GM21529 (cell line): Measurements from ENCODE around the gene GPRC5D.

Source experiments
- ATAC-seq: cut with Tn5 transposase; IDR thresholded peaks from one replicate; pipeline ENCODE4 v1.9.1; 2021; ENCODE audit not compliant: unreplicated experiment

GPRC5D gene

GRCh38 chr12:12979731-12980259, 27.8 kb upstream of the GPRC5D start:
- ATAC-seq, result no peak

DNA sequence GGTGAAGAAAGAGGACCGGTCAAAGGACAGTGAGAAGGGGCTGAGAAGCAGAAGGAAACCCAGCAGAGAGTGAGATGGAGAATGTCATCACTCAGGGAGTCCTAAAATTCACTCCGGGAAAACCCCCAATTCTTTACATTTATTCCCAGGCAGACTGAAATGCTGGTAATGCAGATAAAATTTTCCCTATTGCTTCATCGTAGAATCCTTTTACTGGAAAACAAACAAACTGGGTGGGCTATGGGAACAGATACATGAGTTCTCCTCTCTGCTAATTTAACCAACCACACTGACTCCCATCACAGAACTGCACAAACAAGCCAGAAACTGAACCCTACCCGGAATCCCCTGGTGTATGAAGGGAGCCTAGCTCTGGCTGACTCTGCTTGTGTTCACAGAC, 27.2 kb upstream of the GPRC5D start:
- no peak for ATAC-seq

- ATAC-seq, result no peak
Measured at GRCh38 chr12:12977231-12977630, 25.3 kb upstream of the GPRC5D start.

DNA sequence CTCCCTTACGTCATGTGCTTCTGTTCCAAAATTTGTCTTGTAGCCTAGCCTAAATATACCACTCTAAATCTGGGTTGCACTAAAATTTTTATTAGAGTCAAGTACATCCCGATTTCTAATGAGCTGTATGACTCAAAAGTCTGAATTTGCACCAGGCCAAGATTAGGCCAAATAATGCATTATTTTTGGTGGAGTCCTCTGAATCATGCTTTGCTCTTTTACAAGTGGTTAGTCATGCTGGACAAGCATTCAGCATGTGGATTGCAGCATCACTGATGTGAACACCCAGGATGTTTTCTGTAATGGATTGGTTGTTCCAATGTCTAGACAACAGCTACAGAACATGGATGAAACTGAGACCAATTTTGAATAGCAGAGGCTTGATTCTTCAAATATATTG, 24.4 kb upstream of the GPRC5D start:
- ATAC-seq, result no peak

DNA sequence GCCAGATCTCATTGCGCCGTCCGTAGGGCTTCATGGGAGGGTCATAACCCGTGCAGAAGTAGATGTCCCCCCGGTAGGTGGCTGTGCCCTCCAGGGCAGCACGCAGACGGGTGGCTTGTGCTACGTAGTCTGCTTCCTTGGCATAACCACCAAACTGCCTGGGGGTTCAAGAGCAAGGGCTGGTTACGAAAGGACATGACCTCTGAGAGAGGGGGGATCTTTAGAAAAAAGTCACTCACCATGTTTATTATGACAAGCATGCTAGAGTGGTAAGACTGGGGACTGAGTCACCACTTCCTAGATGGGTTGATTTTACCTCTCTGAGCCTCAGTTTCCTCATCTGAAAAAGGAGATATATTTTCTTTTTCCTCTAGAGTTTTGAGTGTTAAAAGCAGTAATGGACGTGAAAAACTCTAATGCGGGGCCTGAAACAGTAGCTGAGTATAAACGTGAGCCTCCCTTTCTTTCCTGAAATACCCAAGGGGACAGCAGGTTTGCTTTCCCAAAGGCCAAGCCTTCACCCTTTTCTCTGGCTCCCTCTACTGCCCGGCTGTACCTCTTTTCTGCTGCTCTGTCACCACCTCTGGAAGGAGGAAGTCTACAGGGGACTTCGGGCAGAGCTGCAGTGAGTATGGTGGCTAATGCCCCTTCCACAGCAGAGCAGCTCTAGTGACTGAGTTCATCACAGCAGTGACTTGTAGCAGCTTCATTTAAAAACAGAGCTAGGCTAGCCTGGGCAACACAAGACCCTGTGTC, 23.5 kb upstream of the GPRC5D start:
- no peak for ATAC-seq

GRCh38 chr12:12974211-12974610, 22.2 kb upstream of the GPRC5D start:
- ATAC-seq, result no peak

GRCh38 chr12:12973019-12973418, 21.0 kb upstream of the GPRC5D start:
- no peak for ATAC-seq

DNA sequence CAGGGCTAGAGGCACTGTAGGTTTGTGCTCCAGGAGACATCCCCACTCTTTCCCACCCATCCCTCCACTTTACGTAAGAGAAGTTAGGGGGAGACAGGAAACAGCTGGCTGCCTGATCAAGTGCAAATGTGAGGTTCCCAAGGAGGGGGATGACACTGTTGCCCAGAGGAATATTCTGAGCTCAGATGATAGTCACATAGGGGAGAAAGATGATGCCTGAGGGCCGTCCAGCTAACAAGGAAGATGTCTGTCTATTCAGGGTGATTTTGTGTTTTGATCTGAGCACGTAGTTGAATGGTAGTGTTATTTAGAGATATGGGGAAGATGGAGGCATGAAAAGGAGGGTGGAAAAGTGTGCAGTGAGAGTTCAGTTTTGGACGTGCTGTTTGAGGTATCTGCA, 13.9 kb upstream of the GPRC5D start:
- ATAC-seq, result no peak

DNA sequence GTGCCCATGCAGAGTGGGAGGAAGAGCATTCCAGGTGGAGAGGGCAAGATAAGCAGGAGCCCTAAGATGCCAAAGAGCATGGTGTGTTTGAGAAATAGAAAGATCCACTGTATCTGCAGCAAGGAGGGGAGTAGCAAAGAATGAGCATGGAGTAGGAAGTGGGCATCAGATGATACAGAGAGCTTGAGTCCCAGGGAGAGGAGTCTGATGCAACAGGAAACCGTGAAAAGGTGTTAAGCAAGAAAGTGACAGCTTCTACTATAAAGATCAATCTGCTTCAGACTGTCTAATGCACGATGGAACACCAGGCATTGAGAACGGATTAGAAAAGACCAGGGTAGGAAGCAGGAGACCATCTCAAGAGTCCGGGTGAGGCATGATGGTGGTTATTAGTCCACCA, 12.3 kb upstream of the GPRC5D start:
- ATAC-seq, result no peak

- ATAC-seq, result no peak
Measured at GRCh38 chr12:12960639-12961209, 8.8 kb upstream of the GPRC5D start.

DNA sequence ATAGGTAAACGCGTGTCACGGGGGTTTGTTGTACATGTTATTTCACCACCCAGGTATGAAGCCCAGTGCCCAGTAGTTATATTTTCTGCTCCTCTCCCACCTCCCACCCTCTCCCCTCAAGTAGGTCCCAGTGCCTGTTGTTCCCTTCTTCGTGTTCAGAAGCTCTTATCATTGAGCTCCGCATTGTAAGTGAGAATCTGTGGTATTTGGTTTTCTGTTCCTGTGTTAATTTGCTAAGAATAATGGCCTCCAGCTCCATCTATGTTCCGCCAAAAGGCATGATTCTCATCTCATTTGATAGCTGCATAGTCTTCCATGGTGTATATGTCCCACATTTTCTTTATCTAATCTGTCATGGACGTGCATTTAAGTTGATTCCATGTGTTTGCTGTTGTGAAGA, 6.9 kb upstream of the GPRC5D start:
- no peak for ATAC-seq

DNA sequence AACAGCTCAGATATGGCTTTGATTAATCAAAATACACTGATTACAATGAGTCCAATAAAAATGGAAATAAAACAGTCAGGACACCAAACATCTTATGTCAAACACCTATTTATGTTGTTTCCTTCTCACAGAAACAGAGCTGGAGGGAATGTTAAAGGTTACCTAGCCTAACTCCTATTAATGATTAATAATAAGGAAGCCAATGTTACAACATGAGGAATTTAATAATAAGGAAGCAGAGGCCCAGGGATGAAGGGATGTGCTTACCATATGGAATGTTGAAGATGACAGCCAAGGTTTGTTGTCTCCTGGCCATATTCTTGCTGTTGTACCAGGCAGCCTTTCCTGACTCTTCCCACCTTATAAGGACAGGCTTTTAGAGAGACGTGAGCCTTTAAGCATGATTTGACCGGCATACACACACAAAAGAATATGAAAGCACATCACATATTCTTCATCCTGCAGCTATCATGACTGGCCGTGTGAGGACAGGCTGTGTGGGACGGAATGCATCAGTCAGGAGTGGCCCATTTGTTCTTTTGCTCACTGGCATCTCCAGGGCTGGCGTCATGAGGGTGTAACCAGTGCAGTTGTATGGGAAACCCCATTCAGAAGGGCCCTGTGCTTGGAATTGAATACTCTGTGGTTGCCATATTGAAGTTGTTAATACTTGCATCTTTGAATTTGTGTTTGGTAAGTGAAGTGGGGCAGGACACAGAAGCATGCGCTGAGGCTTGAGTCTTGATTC, 3.1 kb upstream of the GPRC5D start:
- no peak for ATAC-seq

- no peak for ATAC-seq
Measured at GRCh38 chr12:12954356-12954755, 2.4 kb upstream of the GPRC5D start.

GRCh38 chr12:12951504-12951903, 466 bp downstream of the GPRC5D start:
- ATAC-seq, result no peak

DNA sequence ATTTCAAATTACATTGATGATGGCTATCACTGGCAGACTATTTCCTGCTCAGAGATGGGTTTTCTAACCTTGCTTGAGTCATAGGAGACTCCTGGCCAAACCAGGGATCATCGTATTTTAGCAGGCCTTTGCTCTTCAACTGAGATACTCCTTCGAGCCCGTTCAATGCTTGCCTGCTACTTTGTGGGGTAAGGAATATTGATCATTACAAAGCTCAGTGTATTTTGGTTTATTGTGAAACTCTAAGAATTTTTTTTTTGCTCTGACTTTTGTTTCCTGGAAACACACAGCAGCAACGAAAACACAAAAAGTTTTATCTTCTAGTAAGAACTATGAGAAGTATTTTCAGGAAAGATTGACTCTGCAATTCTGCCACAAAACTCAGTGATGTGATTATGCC, 4.1 kb downstream of the GPRC5D start:
- ATAC-seq, result no peak

- no peak for ATAC-seq
Measured at GRCh38 chr12:12946686-12947355, 5.1 kb downstream of the GPRC5D start.

DNA sequence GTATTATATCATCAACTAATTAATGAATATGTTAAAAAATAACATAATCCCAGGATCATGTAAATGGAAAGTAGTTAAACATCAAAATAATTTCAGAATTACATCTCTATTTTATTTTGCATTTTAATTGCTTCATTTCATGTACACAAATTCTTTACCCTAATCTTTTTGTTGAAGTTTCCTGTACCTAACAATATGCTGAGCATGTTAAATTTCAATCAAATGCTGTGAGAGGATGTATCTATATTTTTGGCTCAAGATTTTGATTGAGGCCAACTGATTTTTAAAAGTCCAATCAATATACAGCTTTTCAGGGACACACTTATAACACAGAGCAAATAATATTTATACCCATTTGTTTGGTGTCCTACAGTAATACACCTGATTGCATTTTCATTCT, 6.4 kb downstream of the GPRC5D start:
- no peak for ATAC-seq

- no peak for ATAC-seq
Measured at GRCh38 chr12:12943586-12944260, 8.2 kb downstream of the GPRC5D start.

GRCh38 chr12:12941450-12942350, 10.3 kb downstream of the GPRC5D start:
- ATAC-seq, result no peak

- no peak for ATAC-seq
Measured at GRCh38 chr12:12939888-12940287, 12.1 kb downstream of the GPRC5D start.
